Endothelial cell of umbilical vein (primary cell): Measurements from ENCODE around the gene ZNF507. TPM values are rescaled to one million over a fixed set of nuclear protein-coding genes. Genes with fewer than 3 reads are reported as not detected.

ENCODE experiments used
- BruUV-seq: library from RNA; stranded (reverse); fragments of 400-500 nt; replicated peaks from 2 replicates; lab custom pipeline; 2021; lab: Mats Ljungman, UMichigan
- CTCF ChIA-PET: fragments of 300-600, 350-600 bp; sonication (Branson Sonifier 250); formaldehyde crosslinking; loops from one replicate; lab custom pipeline; 2021; ENCODE audit warnings: antibody characterized with exemption, inconsistent platforms; lab: Charles Lee
- POLR2A ChIA-PET: fragments of 300-600, 350-600 bp; sonication (Branson Sonifier 250); formaldehyde crosslinking; loops from one replicate; lab custom pipeline; 2021; ENCODE audit warnings: antibody characterized with exemption, inconsistent platforms; lab: Charles Lee
- DNase-seq: peaks from one replicate; pipeline ENCODE4 v3.0.0-alpha.2; 2011; ENCODE audit warnings: low read depth, low spot score
- FAIRE-seq: peaks from 2 replicates; lab custom pipeline; 2011; peaks lifted over from hg19 to GRCh38; lab: Jason Lieb, UNC
- H2AFZ ChIP-seq: 2 replicates; pipeline ENCODE4 v1.6.0; 2012; ENCODE audit warnings: low read depth, low read length, control low read depth, inconsistent platforms
- H3K27ac ChIP-seq: 2 replicates; pipeline ENCODE4 v1.5.1; 2011; ENCODE audit warnings: low read depth, mild to moderate bottlenecking, control low read depth, low read length, moderate library complexity; ENCODE audit not compliant: insufficient read depth
- H3K27me3 ChIP-seq, 2 experiments: 2 replicates each; pipeline versions ENCODE4 v1.6.0 to v1.6.1; 2011; ENCODE audit warnings: low read length in 2 of 2, mixed read lengths in 1 of 2; ENCODE audit not compliant: control insufficient read depth in 2 of 2, insufficient read depth in 2 of 2
- H3K36me3 ChIP-seq, 2 experiments: 2 replicates in 1 of 2; 3 replicates in 1 of 2; pipeline ENCODE4 v1.5.1; 2011; ENCODE audit warnings: low read length in 2 of 2, mild to moderate bottlenecking in 1 of 2, moderate library complexity in 1 of 2; ENCODE audit not compliant: control insufficient read depth in 2 of 2, insufficient read depth in 2 of 2; ENCODE audit errors: extremely low read depth in 1 of 2
- H3K4me1 ChIP-seq: 3 replicates; pipeline ENCODE4 v1.5.1; 2011; ENCODE audit warnings: mild to moderate bottlenecking, low read length; ENCODE audit not compliant: control insufficient read depth, insufficient read depth; ENCODE audit errors: extremely low read depth
- H3K4me2 ChIP-seq: 2 replicates; pipeline ENCODE4 v1.6.1; 2011; ENCODE audit warnings: low read length, control low read depth, mixed read lengths; ENCODE audit not compliant: insufficient read depth
- H3K4me3 ChIP-seq, 3 experiments: fragments of 200-600 bp in 1 of 3; sonication (generic), shearing (Covaris generic) in 1 of 3; replicated peaks in 1 of 3; 2 replicates each; pipeline ENCODE4 v1.5.1; 2011 to 2016; ENCODE audit warnings: control low read depth in 3 of 3, low read length in 3 of 3, mild to moderate bottlenecking in 2 of 3, inconsistent platforms in 1 of 3, low read depth in 1 of 3, moderate library complexity in 1 of 3; ENCODE audit not compliant: insufficient read depth in 1 of 3
- H3K79me2 ChIP-seq: 2 replicates; pipeline ENCODE4 v1.6.0; 2012; ENCODE audit warnings: low read length, inconsistent platforms; ENCODE audit not compliant: control insufficient read depth, insufficient read depth
- H3K9ac ChIP-seq: replicated peaks from 2 replicates; pipeline ENCODE3; 2011; ENCODE audit warnings: low read length, control low read depth; ENCODE audit not compliant: insufficient read depth; ENCODE audit errors: extremely low read depth
- H3K9me1 ChIP-seq: replicated peaks from 3 replicates; pipeline ENCODE4 v1.6.0; 2011; ENCODE audit warnings: mild to moderate bottlenecking, low read length; ENCODE audit not compliant: control insufficient read depth, insufficient read depth; ENCODE audit errors: extremely low read depth
- H3K9me3 ChIP-seq: replicated peaks from 2 replicates; pipeline ENCODE4 v1.5.1; 2012; ENCODE audit warnings: low read length, inconsistent platforms; ENCODE audit not compliant: control insufficient read depth, insufficient read depth
- H4K20me1 ChIP-seq: replicated peaks from 2 replicates; pipeline ENCODE3; 2011; ENCODE audit warnings: mild to moderate bottlenecking, low read length; ENCODE audit not compliant: control insufficient read depth, insufficient read depth; ENCODE audit errors: extremely low read depth
- EZH2 ChIP-seq: IDR thresholded peaks from 2 replicates; pipeline ENCODE4 v1.6.1; 2012; ENCODE audit warnings: borderline replicate concordance, low read depth, mild to moderate bottlenecking, moderate library complexity, low read length, inconsistent platforms; ENCODE audit not compliant: severe bottlenecking
- FOS ChIP-seq: IDR thresholded peaks from 2 replicates; pipeline ENCODE4 v1.6.1; 2011; ENCODE audit warnings: mild to moderate bottlenecking, low read length, moderate library complexity, borderline replicate concordance; ENCODE audit not compliant: insufficient read depth
- GATA2 ChIP-seq: IDR thresholded peaks from 2 replicates; pipeline ENCODE4 v1.7.0; 2011; ENCODE audit warnings: low read depth, mild to moderate bottlenecking, moderate library complexity, mixed read lengths, low read length; ENCODE audit not compliant: insufficient read length, insufficient read depth
- JUN ChIP-seq: IDR thresholded peaks from 2 replicates; pipeline ENCODE4 v1.6.1; 2011; ENCODE audit warnings: borderline replicate concordance, low read depth; ENCODE audit not compliant: insufficient read length, insufficient read depth
- MYC ChIP-seq: IDR thresholded peaks from one replicate; pipeline ENCODE4 v1.6.1; 2011; ENCODE audit warnings: mild to moderate bottlenecking, low read depth, low read length
- POLR2A ChIP-seq: IDR thresholded peaks from 2 replicates; pipeline ENCODE4 v1.6.1; 2012; ENCODE audit warnings: low read depth, mild to moderate bottlenecking, control low read depth, low read length
- POLR2AphosphoS5 ChIP-seq: IDR thresholded peaks from 2 replicates; pipeline ENCODE4 v1.6.1; 2012; ENCODE audit warnings: low read depth, mild to moderate bottlenecking, control low read depth, low read length, moderate library complexity; ENCODE audit not compliant: insufficient read depth
- dilution Hi-C: fragments of 300-500 bp; cut with MboI; formaldehyde crosslinking; loops from one replicate; pipeline ENCODE4 v1.15.0; 2019; ENCODE audit warnings: low sequenced_read_pairs; ENCODE audit not compliant: extremely low pct_ligation_motif_present
- intact Hi-C: fragments of 100-400 bp; cut with micrococcal nuclease; formaldehyde crosslinking; loops from one replicate; pipeline ENCODE4 v1.10.0; 2022
- polyA plus RNA-seq, 4 experiments: library from polyadenylated mRNA; depleted of rRNA in 3 of 4; stranded (reverse) in 3 of 4; unstranded in 1 of 4; fragments of >200 nt; gene quantifications; 2 replicates each; pipeline versions ENCODE4 v1.2.1 to v1.2.3, GENCODE V29; 2011 to 2012; ENCODE audit warnings: missing spikeins in 1 of 4
- total RNA-seq: library from RNA; stranded (reverse); gene quantifications from 2 replicates; pipeline ENCODE4 v1.2.3, GENCODE V29; 2021
- TF ChIP-seq, protein P1 (sequence below), 2 donors: IDR thresholded peaks; 1 replicate in 1 of 2; 2 replicates in 1 of 2; pipeline ENCODE4 v1.5.1; 2011; ENCODE audit warnings: low read length in 2 of 2, mild to moderate bottlenecking in 2 of 2, moderate library complexity in 2 of 2, control low read depth in 1 of 2, inconsistent platforms in 1 of 2, low read depth in 1 of 2; ENCODE audit not compliant: insufficient read depth in 1 of 2; ENCODE audit errors: extremely low read depth in 1 of 2
- TF ChIP-seq, protein P2 (sequence below): IDR thresholded peaks from 2 replicates; pipeline ENCODE4 v1.6.1; 2011; ENCODE audit not compliant: insufficient read depth, insufficient read length

Gene ZNF507
- total and polyA plus RNA-seq, 2 donors (not counting 3 experiments of a cell fraction or from before 2014, with no cell fraction given), result 6.8 to 23.0 TPM

DNA sequence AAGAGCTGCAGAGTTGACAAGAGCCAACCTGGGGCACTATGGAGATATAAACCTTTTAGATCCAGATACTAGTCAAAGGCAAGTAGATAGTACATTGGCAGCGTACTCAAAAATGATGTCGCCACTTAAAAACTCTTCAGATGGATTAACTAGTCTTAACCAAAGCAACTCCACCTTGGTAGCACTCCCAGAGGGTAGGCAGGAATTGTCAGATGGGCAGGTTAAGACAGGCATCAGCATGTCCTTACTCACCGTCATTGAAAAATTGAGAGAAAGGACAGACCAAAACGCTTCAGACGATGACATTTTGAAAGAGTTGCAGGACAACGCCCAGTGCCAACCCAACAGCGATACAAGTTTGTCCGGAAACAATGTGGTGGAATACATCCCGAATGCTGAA is 8.9 kb downstream of the ZNF507 start:
- peaks cover 50% of the 10 kb centered on the region for H3K79me2 ChIP-seq

More for the DNA sequence above, 8.9 kb downstream of the ZNF507 start:
- POLR2A ChIA-PET, result no interaction called here
- Histone ChIP-seq H3K9ac (no peak overlapping the region), H3K27me3 (no peaks in the 10 kb centered on the region), H3K4me3 (no peak overlapping the region), H3K4me1 (peaks cover 20% of the 10 kb centered on the region), H3K4me2 (no peak overlapping the region), H2AFZ (no peak overlapping the region), H3K9me1 (no peaks in the 10 kb centered on the region), H3K27ac (no peak overlapping the region), H4K20me1 (peaks cover 6% of the 10 kb centered on the region), H3K9me3 (no peaks in the 10 kb centered on the region), H3K36me3 (peaks cover 22 to 27% of the 10 kb centered on the region in 2 experiments)
- BruUV-seq, result no TSS peak
- no peak for FAIRE-seq
- dilution Hi-C loops, result no loop called here
- intact Hi-C loops, result no loop called here
- CTCF ChIA-PET, result no interaction called here
- DNase-seq, result no peak
- TF ChIP-seq FOS (no peak), EZH2 (no peak), POLR2AphosphoS5 (no peak), POLR2A (no peak), JUN (no peak), MYC (no peak), GATA2 (no peak)
- TF ChIP-seq, protein P1, sequence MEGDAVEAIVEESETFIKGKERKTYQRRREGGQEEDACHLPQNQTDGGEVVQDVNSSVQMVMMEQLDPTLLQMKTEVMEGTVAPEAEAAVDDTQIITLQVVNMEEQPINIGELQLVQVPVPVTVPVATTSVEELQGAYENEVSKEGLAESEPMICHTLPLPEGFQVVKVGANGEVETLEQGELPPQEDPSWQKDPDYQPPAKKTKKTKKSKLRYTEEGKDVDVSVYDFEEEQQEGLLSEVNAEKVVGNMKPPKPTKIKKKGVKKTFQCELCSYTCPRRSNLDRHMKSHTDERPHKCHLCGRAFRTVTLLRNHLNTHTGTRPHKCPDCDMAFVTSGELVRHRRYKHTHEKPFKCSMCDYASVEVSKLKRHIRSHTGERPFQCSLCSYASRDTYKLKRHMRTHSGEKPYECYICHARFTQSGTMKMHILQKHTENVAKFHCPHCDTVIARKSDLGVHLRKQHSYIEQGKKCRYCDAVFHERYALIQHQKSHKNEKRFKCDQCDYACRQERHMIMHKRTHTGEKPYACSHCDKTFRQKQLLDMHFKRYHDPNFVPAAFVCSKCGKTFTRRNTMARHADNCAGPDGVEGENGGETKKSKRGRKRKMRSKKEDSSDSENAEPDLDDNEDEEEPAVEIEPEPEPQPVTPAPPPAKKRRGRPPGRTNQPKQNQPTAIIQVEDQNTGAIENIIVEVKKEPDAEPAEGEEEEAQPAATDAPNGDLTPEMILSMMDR (IDR thresholded peaks at IDR 0.05; ENCODE audit: extremely low read depth in 1 of 2, insufficient read depth in 1 of 2, low read depth in 1 of 2, low read length in 2 of 2), result no peak
- TF ChIP-seq, protein P2, sequence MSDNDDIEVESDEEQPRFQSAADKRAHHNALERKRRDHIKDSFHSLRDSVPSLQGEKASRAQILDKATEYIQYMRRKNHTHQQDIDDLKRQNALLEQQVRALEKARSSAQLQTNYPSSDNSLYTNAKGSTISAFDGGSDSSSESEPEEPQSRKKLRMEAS, result no peak
